Measurements from ENCODE around the gene NEDD1.

The NEDD1 gene, protein sequence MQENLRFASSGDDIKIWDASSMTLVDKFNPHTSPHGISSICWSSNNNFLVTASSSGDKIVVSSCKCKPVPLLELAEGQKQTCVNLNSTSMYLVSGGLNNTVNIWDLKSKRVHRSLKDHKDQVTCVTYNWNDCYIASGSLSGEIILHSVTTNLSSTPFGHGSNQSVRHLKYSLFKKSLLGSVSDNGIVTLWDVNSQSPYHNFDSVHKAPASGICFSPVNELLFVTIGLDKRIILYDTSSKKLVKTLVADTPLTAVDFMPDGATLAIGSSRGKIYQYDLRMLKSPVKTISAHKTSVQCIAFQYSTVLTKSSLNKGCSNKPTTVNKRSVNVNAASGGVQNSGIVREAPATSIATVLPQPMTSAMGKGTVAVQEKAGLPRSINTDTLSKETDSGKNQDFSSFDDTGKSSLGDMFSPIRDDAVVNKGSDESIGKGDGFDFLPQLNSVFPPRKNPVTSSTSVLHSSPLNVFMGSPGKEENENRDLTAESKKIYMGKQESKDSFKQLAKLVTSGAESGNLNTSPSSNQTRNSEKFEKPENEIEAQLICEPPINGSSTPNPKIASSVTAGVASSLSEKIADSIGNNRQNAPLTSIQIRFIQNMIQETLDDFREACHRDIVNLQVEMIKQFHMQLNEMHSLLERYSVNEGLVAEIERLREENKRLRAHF

DNA sequence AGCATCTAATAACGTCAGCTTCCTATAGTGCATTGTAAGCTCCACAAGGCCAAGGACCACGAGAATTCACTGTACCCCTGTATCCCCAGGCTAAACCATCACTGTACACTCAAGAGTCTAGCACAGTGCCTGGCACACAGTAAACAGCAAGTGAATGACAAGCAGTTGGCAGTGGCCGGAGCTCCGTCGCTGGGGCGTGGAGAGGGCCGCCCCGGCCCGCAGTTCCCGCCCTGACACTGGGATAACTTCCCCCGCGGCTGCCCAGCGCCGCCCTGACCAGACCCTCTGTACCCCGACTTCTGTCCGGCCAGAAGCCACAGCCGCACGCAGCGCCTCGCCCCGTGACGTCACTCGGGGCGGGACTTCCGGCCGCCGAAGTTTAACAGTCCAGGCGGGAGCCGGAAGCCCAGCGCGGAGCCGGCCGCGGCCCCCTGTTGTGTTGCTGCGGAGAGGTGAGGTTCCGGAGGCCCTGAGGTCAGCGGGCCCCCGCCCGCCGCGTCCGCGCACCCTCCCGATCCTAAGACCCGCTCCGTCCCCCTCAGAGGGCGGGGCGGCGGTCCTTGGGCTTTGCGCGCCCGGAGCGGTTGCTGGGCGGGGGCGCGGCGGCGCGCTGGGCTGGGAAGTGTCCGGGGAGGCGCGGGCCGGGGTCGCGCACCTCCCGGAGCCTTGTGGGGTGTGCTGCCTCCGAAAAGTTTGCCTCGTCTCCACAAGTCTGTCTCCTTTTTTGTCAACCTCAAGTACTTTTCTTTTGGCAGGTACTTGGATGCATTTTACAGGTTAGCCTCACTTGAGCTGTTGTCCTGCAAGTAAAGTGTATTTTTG, at the start of gene NEDD1:
NEDD1 (plus strand) TSS at position 409 of the 822 bp plus-strand sequence. CDS start 2,503 bp downstream, outside the sequence.
- peaks cover 21% of the 10 kb centered on the region for H3K4me1 ChIP-seq (ENCODE audit: control insufficient read depth, insufficient read depth, low read length, unreplicated experiment)
- H2AFZ ChIP-seq (ENCODE audit: low read length, unreplicated experiment) = peak within 1 kb of the TSS; percentile 100
- H3K27ac ChIP-seq (ENCODE audit: low read depth, low read length) = peak within 1 kb of the TSS; percentile 76
- peaks cover 42% of the 10 kb centered on the region for H3K79me2 ChIP-seq (ENCODE audit: control insufficient read depth, insufficient read depth, low read length, unreplicated experiment)
- H3K4me3 ChIP-seq (ENCODE audit: low read depth, low read length) = peak within 1 kb of the TSS; percentile 100
- H3K36me3 ChIP-seq (ENCODE audit: insufficient read depth, low read length) = no peaks in the 10 kb centered on the region
- H3K27me3 ChIP-seq (ENCODE audit: insufficient read depth, low read length) = no peaks in the 10 kb centered on the region

DNA sequence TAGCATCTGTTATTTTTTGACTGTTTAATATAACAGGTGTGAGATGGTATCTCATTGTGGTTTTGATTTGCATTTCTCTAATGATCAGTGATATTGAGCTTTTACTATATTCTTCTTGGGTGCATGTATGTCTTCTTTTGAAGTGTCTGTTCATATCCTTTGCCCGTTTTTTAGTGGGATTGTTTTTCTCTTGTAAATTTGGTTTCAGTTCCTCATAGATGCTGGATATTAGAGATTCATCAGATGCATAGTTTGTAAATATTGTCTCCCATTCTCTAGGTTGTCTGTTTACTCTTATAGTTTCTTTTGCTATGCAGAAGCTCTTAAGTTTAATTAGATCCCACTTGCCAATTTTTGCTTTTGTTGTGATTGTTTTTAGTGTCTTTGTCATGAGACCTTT, 48.9 kb upstream of the NEDD1 start:
- Histone ChIP-seq H3K4me1 (ENCODE audit: control insufficient read depth, insufficient read depth, low read length, unreplicated experiment) (peaks cover 11% of the 10 kb centered on the region), H3K4me3 (ENCODE audit: low read depth, low read length) (no peak overlapping the region), H2AFZ (ENCODE audit: low read length, unreplicated experiment) (no peak overlapping the region), H3K27ac (ENCODE audit: low read depth, low read length) (no peak overlapping the region), H3K79me2 (ENCODE audit: control insufficient read depth, insufficient read depth, low read length, unreplicated experiment) (no peaks in the 10 kb centered on the region), H3K36me3 (ENCODE audit: insufficient read depth, low read length) (no peaks in the 10 kb centered on the region), H3K27me3 (ENCODE audit: insufficient read depth, low read length) (no peaks in the 10 kb centered on the region)

DNA sequence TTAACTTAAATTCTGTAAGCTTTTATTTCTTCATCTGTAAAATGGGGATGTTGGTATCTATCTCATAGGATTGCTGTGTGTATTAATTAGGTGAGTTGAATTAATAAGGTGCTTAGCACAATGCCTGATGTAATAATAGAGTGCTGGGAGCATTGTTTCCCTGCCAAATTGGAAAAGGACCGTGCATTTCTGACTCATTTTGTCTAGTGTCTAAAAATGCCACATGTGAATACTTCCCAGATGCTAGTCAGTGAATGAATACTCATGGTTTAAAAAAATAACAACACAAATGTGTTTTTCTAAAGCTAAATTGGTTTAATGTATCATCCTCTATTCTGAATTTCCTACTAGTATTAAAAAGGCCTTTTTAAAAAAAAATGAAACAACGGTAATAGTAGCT, 45.4 kb upstream of the NEDD1 start:
- Histone ChIP-seq H3K4me1 (ENCODE audit: control insufficient read depth, insufficient read depth, low read length, unreplicated experiment) (peaks cover 18% of the 10 kb centered on the region), H2AFZ (ENCODE audit: low read length, unreplicated experiment) (no peak overlapping the region), H3K27me3 (ENCODE audit: insufficient read depth, low read length) (no peaks in the 10 kb centered on the region), H3K27ac (ENCODE audit: low read depth, low read length) (no peak overlapping the region), H3K4me3 (ENCODE audit: low read depth, low read length) (no peak overlapping the region), H3K79me2 (ENCODE audit: control insufficient read depth, insufficient read depth, low read length, unreplicated experiment) (no peaks in the 10 kb centered on the region), H3K36me3 (ENCODE audit: insufficient read depth, low read length) (no peaks in the 10 kb centered on the region)

DNA sequence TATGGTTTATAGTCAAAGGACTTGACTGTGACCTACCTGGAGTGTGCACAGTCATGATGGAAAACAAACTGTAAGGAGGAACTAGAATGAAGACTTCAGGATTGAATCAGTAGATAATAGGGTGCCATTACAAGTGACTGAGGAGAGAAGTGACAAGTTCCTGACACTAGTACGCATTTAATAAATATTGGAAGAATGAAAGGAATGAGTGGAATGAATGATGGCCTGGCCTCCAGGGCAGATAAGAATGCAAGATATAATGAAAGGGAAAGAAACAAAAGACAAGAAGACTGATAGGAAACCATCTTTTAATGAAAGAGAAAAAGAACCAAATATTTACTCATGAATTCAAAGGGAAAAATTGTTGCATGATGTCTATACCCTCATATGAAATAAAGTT, 44.7 kb upstream of the NEDD1 start:
- peaks cover 18% of the 10 kb centered on the region for H3K4me1 ChIP-seq (ENCODE audit: control insufficient read depth, insufficient read depth, low read length, unreplicated experiment)
- no peak overlapping the region for H3K27ac ChIP-seq (ENCODE audit: low read depth, low read length)
- H3K79me2 ChIP-seq (ENCODE audit: control insufficient read depth, insufficient read depth, low read length, unreplicated experiment) = no peaks in the 10 kb centered on the region
- no peak overlapping the region for H3K4me3 ChIP-seq (ENCODE audit: low read depth, low read length)
- H2AFZ ChIP-seq (ENCODE audit: low read length, unreplicated experiment) = no peak overlapping the region
- H3K36me3 ChIP-seq (ENCODE audit: insufficient read depth, low read length) = no peaks in the 10 kb centered on the region
- H3K27me3 ChIP-seq (ENCODE audit: insufficient read depth, low read length) = no peaks in the 10 kb centered on the region

DNA sequence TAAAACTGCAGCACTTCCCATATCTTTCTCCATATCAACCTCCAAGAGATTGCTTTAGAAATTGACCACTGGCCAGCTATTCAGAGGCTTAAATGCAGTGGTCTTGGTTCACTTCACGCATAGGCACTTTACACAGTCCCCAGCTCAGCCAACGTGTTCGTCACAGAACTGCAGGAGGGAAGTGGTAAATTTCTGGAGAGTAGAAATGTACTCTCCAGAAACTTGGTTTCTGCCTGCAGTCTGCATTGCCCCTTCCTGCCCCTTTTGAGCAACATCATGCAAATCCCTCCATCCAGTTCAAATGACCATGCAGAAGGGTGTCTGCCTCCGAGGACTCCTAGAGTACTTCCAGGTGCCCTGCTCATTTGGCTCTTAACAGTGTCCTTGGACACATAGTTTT, 42.7 kb upstream of the NEDD1 start:
- Histone ChIP-seq H3K27ac (ENCODE audit: low read depth, low read length) (no peak overlapping the region), H2AFZ (ENCODE audit: low read length, unreplicated experiment) (no peak overlapping the region), H3K4me3 (ENCODE audit: low read depth, low read length) (no peak overlapping the region), H3K36me3 (ENCODE audit: insufficient read depth, low read length) (no peaks in the 10 kb centered on the region), H3K27me3 (ENCODE audit: insufficient read depth, low read length) (no peaks in the 10 kb centered on the region), H3K79me2 (ENCODE audit: control insufficient read depth, insufficient read depth, low read length, unreplicated experiment) (no peaks in the 10 kb centered on the region), H3K4me1 (ENCODE audit: control insufficient read depth, insufficient read depth, low read length, unreplicated experiment) (peaks cover 18% of the 10 kb centered on the region)

DNA sequence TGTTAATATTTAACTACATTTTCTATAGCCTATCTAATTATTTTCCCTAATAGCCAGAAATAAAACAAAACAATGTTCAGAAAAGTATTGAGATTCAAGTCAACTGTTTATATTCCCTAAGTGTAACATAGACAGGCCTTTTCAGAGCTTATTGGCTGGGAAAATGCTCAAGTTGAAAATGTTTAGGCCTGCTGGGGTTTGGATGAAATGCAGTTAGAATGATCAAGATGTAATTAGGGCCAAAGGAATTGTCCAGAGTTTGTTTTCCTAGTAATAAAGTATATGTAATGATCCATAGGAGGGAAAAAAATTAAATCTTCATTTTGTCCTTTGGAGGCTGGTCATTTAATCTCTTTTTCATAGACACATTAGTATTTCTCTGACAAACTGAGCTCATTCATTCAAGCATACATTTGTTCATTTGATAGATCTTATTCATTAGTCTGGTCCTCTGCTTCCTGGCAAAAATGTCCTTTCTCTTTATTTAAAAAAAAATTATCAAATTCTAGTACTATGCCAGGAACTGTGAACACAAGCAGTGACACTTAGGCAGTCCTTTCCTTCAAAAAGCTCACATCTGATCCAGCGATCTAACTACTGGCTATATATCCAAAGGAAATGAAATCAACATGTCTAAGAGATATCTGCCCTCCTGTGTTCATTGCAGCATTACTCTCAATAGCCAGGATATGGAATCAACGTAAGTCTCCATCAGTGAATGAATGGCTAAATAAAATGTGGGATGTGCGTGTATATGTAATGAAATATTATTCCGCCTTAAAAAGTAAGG, 40.1 kb upstream of the NEDD1 start:
- Histone ChIP-seq H3K4me1 (ENCODE audit: control insufficient read depth, insufficient read depth, low read length, unreplicated experiment) (peaks cover 16% of the 10 kb centered on the region), H3K4me3 (ENCODE audit: low read depth, low read length) (no peak overlapping the region), H3K27ac (ENCODE audit: low read depth, low read length) (no peak overlapping the region), H3K79me2 (ENCODE audit: control insufficient read depth, insufficient read depth, low read length, unreplicated experiment) (no peaks in the 10 kb centered on the region), H2AFZ (ENCODE audit: low read length, unreplicated experiment) (no peak overlapping the region), H3K27me3 (ENCODE audit: insufficient read depth, low read length) (no peaks in the 10 kb centered on the region), H3K36me3 (ENCODE audit: insufficient read depth, low read length) (no peaks in the 10 kb centered on the region)

DNA sequence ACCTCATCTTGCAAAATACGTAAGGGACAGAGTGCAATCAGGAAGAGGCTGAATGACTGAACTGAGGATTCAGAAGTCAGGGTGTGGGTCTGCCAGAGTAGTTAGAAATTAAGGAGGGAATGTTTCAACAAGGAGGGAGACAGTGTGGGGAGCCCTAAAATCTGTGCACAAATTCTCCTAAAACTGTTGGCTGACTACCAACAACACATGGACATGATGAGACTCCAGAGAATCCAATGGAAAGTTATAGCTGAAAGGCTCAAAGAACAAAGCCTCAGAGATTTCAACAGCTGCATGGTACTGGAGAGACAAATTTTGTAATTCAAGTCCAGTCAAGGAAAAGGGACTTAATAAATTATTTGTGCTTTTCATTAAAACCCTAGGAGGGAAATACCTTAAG, 36.1 kb upstream of the NEDD1 start:
- Histone ChIP-seq H3K79me2 (ENCODE audit: control insufficient read depth, insufficient read depth, low read length, unreplicated experiment) (no peaks in the 10 kb centered on the region), H3K36me3 (ENCODE audit: insufficient read depth, low read length) (no peaks in the 10 kb centered on the region), H3K27ac (ENCODE audit: low read depth, low read length) (no peak overlapping the region), H3K4me3 (ENCODE audit: low read depth, low read length) (no peak overlapping the region), H2AFZ (ENCODE audit: low read length, unreplicated experiment) (no peak overlapping the region), H3K27me3 (ENCODE audit: insufficient read depth, low read length) (no peaks in the 10 kb centered on the region), H3K4me1 (ENCODE audit: control insufficient read depth, insufficient read depth, low read length, unreplicated experiment) (no peaks in the 10 kb centered on the region)

DNA sequence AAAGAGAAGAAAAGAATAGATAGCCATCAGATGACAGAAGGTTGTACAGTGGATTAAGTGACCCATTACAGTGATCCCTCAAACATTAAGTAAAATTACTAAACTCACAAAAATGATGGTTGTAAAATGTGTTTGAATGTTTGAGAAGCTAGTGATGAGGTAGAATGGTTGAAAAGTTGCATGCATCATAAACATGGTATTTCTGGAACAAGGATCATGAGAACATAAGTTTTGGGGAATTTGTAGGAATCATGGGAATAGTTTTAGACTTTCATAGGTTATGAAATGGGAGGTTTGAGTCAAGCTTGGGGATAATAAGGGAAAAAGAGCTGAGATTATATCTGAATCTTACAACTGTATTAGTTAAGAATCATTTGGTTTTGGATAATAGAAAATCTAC, 34.1 kb upstream of the NEDD1 start:
- Histone ChIP-seq H3K79me2 (ENCODE audit: control insufficient read depth, insufficient read depth, low read length, unreplicated experiment) (no peaks in the 10 kb centered on the region), H3K27ac (ENCODE audit: low read depth, low read length) (no peak overlapping the region), H3K27me3 (ENCODE audit: insufficient read depth, low read length) (no peaks in the 10 kb centered on the region), H2AFZ (ENCODE audit: low read length, unreplicated experiment) (no peak overlapping the region), H3K36me3 (ENCODE audit: insufficient read depth, low read length) (no peaks in the 10 kb centered on the region), H3K4me1 (ENCODE audit: control insufficient read depth, insufficient read depth, low read length, unreplicated experiment) (no peaks in the 10 kb centered on the region), H3K4me3 (ENCODE audit: low read depth, low read length) (no peak overlapping the region)

DNA sequence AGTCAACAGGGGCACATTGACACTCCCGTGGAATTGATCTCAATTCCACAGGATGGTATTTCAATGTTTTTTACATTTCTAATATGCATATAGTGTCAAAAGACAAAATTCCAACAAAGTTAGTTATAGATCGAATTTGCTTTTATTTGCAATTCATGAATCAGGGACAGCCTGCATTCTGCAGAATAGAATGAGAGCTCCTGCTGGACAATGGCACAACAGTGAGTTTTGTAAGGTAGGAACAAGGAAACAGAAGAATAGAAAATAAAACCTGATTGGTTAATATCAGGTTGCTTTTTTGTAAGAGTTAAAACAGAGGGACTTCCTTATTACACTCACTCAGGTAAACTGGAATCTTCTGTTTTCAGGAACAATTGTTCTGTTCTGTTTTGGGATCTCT, 32.8 kb upstream of the NEDD1 start:
- H3K79me2 ChIP-seq (ENCODE audit: control insufficient read depth, insufficient read depth, low read length, unreplicated experiment) = no peaks in the 10 kb centered on the region
- H3K4me1 ChIP-seq (ENCODE audit: control insufficient read depth, insufficient read depth, low read length, unreplicated experiment) = peaks cover 8% of the 10 kb centered on the region
- H2AFZ ChIP-seq (ENCODE audit: low read length, unreplicated experiment) = no peak overlapping the region
- H3K4me3 ChIP-seq (ENCODE audit: low read depth, low read length) = no peak overlapping the region
- H3K36me3 ChIP-seq (ENCODE audit: insufficient read depth, low read length) = no peaks in the 10 kb centered on the region
- H3K27me3 ChIP-seq (ENCODE audit: insufficient read depth, low read length) = no peaks in the 10 kb centered on the region
- no peak overlapping the region for H3K27ac ChIP-seq (ENCODE audit: low read depth, low read length)

DNA sequence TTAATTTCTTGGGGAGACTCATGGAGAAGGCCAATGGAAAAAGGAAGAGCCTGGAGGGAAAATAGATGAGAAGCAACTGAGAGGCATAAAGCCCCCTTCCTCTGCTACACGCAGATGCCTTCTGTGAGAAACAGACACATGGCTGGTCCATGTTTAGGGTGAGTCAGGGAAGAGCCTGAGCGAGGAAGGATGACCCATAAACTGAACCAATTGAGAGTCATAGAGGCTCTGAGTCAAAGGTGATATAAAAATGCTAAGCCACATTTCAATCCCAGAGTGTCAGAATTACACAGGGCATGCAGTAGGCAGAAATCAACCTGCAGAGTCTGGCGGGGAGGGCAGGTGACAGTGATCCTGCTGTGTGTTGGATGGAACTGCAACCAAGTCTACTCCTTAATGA, 30.1 kb upstream of the NEDD1 start:
- H3K4me3 ChIP-seq (ENCODE audit: low read depth, low read length) = no peak overlapping the region
- H3K36me3 ChIP-seq (ENCODE audit: insufficient read depth, low read length) = no peaks in the 10 kb centered on the region
- H2AFZ ChIP-seq (ENCODE audit: low read length, unreplicated experiment) = no peak overlapping the region
- H3K79me2 ChIP-seq (ENCODE audit: control insufficient read depth, insufficient read depth, low read length, unreplicated experiment) = no peaks in the 10 kb centered on the region
- no peaks in the 10 kb centered on the region for H3K27me3 ChIP-seq (ENCODE audit: insufficient read depth, low read length)
- H3K4me1 ChIP-seq (ENCODE audit: control insufficient read depth, insufficient read depth, low read length, unreplicated experiment) = peaks cover 11% of the 10 kb centered on the region
- H3K27ac ChIP-seq (ENCODE audit: low read depth, low read length) = no peak overlapping the region
